Measurements from ENCODE around the gene HTR3E. TPM values are rescaled to one million over a fixed set of nuclear protein-coding genes. Genes with fewer than 3 reads are reported as not detected.

Gene HTR3E
- total RNA-seq, 1 donor from 2014 or later, result not detected

DNA sequence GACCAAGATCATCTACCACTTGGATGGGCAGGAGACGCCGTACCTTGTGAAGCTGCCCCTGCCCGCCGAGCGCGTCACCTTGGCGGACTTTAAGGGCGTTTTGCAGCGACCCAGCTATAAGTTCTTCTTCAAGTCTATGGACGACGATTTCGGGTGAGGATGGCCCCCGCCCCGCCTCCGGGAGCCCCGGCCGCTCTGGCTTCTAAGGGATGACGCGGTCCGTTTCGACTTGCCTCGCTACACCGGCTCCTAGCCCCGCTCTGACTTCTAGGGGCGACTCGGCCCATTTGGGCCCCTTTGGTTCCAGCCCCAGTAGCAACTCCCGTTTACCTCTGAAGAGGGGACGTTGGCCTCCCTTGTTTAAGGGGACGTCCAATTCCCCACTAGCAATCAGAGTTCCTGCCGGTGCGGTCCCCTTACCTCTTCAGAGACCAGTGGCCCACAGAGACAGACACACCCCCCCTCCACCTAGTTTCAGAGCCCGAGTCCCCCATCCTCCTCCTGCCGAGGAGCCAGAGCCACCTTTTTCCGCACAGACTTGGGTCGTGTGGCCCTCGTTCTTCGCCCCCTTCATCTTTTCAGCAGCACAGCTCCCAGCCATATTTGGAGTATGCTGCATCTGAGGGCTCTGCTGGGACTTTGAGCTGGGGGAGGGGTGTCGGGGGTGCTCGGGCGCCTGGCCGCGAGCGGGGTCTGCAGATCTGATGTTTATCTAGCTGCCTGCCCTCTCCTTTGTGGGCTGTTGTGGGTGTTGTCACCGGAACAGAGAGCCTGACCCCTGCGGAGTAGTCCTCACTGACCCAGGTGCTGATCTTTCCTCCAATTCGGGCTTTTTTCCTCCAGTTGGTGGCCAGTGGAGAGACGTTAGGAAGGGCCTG, 59.0 kb downstream of the HTR3E start:
- no peak for DNase-seq (ENCODE audit: extremely low read depth, low read depth, low spot score)

DNA sequence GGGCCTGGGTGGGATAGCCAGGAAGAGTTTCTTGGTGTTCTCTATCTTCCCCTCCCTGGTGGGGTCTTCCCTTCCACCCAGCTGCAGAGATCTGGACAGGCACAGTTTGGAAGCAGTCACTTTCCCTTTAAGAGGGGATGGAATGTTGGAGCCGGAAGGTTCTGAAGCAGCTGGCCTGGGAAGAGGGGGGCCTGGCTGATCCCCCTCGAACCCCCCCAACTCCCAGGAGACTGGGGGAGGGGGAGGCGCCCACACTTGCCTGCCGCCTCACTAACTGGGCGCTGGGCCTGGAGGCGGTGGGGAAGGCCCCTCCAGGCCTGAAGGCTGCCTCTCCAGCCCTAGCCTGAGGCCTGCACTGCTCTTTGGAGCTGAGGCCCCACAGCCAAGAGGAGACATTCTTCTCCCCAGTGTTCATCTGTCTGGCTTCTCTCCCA, 59.7 kb downstream of the HTR3E start:
- DNase-seq (ENCODE audit: extremely low read depth, low read depth, low spot score), result no peak

Other genes starting within 250 kb of the HTR3E start
- gene PARL, start 212.2 kb upstream of the HTR3E start, total RNA-seq, result 21.8 and 29.6 TPM in 2 replicates
- 6.3 and 12.2 TPM in 2 replicates for gene ABCC5, start 79.2 kb upstream of the HTR3E start, total RNA-seq
- not detected in 2 replicates for gene HTR3D, start 65.3 kb upstream of the HTR3E start, total RNA-seq
- not detected in 2 replicates for gene HTR3C, start 44.0 kb upstream of the HTR3E start, total RNA-seq
- 21.1 and 29.8 TPM in 2 replicates for gene EIF2B5, start 38.3 kb downstream of the HTR3E start, total RNA-seq
- gene DVL3, start 58.3 kb downstream of the HTR3E start, total RNA-seq, result 42.3 and 47.1 TPM in 2 replicates
- 404 and 435 TPM in 2 replicates for gene AP2M1, start 77.8 kb downstream of the HTR3E start, total RNA-seq
- gene ABCF3, start 89.1 kb downstream of the HTR3E start, total RNA-seq, result 41.5 and 65.8 TPM in 2 replicates
- gene VWA5B2, start 132.5 kb downstream of the HTR3E start, total RNA-seq, result 0.19 and 1.3 TPM in 2 replicates
- gene ALG3, start 151.9 kb downstream of the HTR3E start, total RNA-seq, result 68.3 and 72.4 TPM in 2 replicates
- 3.1 and 5.8 TPM in 2 replicates for gene EEF1AKMT4, start 152.6 kb downstream of the HTR3E start, total RNA-seq
- gene CAMK2N2, start 164.5 kb downstream of the HTR3E start, total RNA-seq, result 0.58 TPM in 1 of 2 replicates, not detected in the other
- gene ECE2, start 179.0 kb downstream of the HTR3E start, total RNA-seq, result not detected in 2 replicates
- gene PSMD2, start 202.2 kb downstream of the HTR3E start, total RNA-seq, result 504 and 771 TPM in 2 replicates
- 424 and 473 TPM in 2 replicates for gene EIF4G1, start 217.5 kb downstream of the HTR3E start, total RNA-seq
- gene FAM131A, start 240.5 kb downstream of the HTR3E start, total RNA-seq, result 30.9 and 36.8 TPM in 2 replicates